Stimulated activated CD8-positive, alpha-beta memory T cell treated with anti-CD3 and anti-CD28 coated beads, Interleukin-4, amount 100 ng/mL, for 48 hours (primary cell): Measurements from ENCODE around the gene FRMPD4.

Source experiments
- DNase-seq: peaks from one replicate; pipeline ENCODE4 v3.0.0-alpha.2; 2020

FRMPD4 gene

GRCh38 chrX:12307961-12308360 lies 169.7 kb downstream of the FRMPD4 start:
- DNase-seq = no peak

- no peak for DNase-seq
These were observed 170.1 kb downstream of the FRMPD4 start for GRCh38 chrX:12308420-12308819.

- DNase-seq = no peak
These were observed 170.9 kb downstream of the FRMPD4 start for GRCh38 chrX:12309040-12309743.

GRCh38 chrX:12309744-12310076 lies 171.4 kb downstream of the FRMPD4 start:
- no peak for DNase-seq

GRCh38 chrX:12314651-12315050 lies 176.4 kb downstream of the FRMPD4 start:
- no peak for DNase-seq

- DNase-seq = no peak
These were observed 177.3 kb downstream of the FRMPD4 start for GRCh38 chrX:12315526-12315925.

- DNase-seq = no peak
These were observed 180.8 kb downstream of the FRMPD4 start for GRCh38 chrX:12319003-12319519.

GRCh38 chrX:12319992-12320391 lies 181.7 kb downstream of the FRMPD4 start:
- DNase-seq = no peak

- no peak for DNase-seq
These were observed 183.8 kb downstream of the FRMPD4 start for GRCh38 chrX:12322031-12322430.

GRCh38 chrX:12325171-12325570 lies 186.9 kb downstream of the FRMPD4 start:
- no peak for DNase-seq

- no peak for DNase-seq
These were observed 189.6 kb downstream of the FRMPD4 start for GRCh38 chrX:12327836-12328235.

GRCh38 chrX:12329476-12329875 lies 191.2 kb downstream of the FRMPD4 start:
- no peak for DNase-seq

- no peak for DNase-seq
These were observed 192.6 kb downstream of the FRMPD4 start for GRCh38 chrX:12330841-12331240.

- DNase-seq = no peak
These were observed 194.6 kb downstream of the FRMPD4 start for GRCh38 chrX:12332786-12333347.

GRCh38 chrX:12339921-12340320 lies 201.6 kb downstream of the FRMPD4 start:
- no peak for DNase-seq

- no peak for DNase-seq
These were observed 206.7 kb downstream of the FRMPD4 start for GRCh38 chrX:12344954-12345353.

- DNase-seq = no peak
These were observed 210.9 kb downstream of the FRMPD4 start for GRCh38 chrX:12349201-12349600.

GRCh38 chrX:12352922-12353321 lies 214.6 kb downstream of the FRMPD4 start:
- DNase-seq = no peak

- DNase-seq = no peak
These were observed 222.1 kb downstream of the FRMPD4 start for GRCh38 chrX:12360383-12360782.

- DNase-seq = no peak
These were observed 222.8 kb downstream of the FRMPD4 start for GRCh38 chrX:12360986-12361598.

GRCh38 chrX:12363216-12363615 lies 224.9 kb downstream of the FRMPD4 start:
- DNase-seq = no peak

GRCh38 chrX:12366440-12366839 lies 228.2 kb downstream of the FRMPD4 start:
- DNase-seq = no peak

GRCh38 chrX:12367254-12367653 lies 229.0 kb downstream of the FRMPD4 start:
- DNase-seq = no peak

GRCh38 chrX:12370497-12370986 lies 232.3 kb downstream of the FRMPD4 start:
- no peak for DNase-seq
